Measurements from ENCODE around the gene MGAT5B.

MGAT5B gene

GRCh38 chr17:76986365-76986764 is 118.2 kb downstream of the MGAT5B start:
- DNase-seq, result no peak

DNA sequence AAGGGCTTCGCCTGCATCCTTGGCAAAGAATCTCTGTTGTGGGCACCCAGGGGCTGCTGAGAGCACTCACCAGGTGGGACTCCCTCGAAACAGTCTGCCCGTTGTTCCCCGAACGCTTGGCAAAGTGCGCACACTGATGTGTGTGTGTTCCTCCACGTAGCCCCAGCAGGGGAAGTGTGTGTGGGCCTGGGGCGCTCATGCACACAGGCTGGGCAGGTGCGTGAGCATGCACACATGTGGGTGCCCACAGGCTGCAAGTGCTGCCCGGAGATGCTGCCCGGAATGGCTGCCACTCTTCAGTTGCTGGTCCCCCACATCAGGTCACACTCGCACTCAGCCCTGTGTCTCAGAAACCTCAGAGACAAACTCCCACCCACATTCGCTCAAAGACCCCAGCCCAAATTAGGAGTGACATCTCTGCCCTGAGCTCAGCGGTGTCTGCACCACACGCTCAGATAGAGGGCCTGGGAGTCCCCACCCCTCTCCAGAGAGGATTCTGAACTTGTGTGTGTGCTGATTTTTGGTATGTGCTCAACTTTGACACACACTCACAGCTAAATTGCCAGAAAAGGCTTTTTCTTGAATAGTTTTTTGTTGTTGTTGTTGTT is 119.4 kb downstream of the MGAT5B start:
- no peak for DNase-seq

DNA sequence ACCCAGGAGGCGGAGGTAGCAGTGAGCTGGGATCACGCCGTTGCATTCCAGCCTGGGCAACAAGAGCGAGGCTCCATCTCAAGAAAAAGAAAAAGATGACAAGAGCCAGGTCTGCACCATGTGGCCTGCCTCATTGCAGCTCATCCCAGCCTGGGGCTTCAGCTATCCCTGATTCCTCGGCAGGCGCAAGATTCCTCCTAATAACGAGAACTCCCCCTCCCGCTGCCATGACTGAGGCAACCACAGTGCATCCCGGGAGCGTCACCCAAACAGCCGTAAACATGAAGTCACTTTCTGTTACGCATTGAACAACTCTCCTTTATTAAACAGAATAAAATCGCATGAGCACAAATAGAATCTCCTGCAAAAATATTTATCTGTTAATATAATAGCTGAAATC is 120.6 kb downstream of the MGAT5B start:
- no peak for DNase-seq

DNA sequence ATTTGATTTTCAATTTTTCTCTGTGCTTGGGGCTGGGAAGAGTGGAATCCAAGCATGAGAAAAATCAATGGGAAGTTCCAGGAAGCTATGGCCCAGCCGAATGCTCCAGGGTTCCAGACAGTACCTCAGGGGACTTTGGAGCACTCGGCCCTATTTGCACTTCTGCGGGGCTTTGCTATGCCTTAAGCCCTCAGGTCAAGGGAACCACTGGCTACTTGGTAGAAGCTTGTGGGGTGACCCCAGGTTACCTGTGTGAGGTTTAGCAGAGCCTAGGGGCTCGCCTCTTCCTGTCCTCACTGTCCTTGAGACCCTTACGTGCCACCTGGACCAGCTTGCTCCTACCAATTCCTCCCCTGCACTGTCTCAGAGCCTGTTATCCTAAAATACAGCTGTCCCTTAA is 121.3 kb downstream of the MGAT5B start:
- no peak for DNase-seq

- DNase-seq, result no peak
Measured at GRCh38 chr17:76992891-76993290, 124.7 kb downstream of the MGAT5B start.

DNA sequence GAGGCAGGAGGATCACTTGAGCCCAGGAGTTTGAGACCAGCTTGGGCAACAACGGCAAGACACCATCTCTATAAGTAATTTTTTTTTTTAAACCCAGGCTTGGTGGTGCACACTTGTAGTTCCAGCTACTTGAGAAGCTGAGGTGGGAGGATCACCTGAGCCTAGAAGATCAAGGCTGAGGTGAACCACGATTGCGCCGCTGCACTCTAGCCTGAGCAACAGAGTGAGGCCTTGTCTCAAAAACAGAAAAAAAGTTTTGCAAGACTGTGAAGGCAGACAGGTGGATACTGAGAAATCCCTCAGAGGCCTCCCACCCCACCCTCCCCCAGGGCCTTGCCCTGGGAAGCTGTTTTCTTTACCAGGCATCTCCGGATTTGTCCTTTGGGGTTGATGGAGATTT is 125.4 kb downstream of the MGAT5B start:
- no peak for DNase-seq

DNA sequence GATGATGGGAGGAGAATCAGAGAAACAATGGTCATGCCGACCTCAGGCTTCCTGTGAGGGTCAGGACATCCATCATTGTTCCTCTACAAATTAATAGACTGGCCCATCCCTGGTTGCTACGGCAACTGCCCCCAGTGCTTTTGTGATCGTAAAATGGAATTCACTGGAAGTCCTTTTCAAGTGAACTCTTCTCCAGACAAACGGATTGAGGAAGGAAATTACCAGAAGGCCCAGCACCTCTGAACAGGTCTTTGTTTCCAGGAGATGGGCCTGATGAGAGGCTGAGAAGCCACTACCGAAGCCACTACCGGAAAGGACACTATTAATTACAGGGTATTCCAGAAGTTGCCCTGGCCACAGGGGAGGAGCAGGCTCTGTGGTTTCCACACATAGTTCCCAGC is 126.0 kb downstream of the MGAT5B start:
- no peak for DNase-seq

DNA sequence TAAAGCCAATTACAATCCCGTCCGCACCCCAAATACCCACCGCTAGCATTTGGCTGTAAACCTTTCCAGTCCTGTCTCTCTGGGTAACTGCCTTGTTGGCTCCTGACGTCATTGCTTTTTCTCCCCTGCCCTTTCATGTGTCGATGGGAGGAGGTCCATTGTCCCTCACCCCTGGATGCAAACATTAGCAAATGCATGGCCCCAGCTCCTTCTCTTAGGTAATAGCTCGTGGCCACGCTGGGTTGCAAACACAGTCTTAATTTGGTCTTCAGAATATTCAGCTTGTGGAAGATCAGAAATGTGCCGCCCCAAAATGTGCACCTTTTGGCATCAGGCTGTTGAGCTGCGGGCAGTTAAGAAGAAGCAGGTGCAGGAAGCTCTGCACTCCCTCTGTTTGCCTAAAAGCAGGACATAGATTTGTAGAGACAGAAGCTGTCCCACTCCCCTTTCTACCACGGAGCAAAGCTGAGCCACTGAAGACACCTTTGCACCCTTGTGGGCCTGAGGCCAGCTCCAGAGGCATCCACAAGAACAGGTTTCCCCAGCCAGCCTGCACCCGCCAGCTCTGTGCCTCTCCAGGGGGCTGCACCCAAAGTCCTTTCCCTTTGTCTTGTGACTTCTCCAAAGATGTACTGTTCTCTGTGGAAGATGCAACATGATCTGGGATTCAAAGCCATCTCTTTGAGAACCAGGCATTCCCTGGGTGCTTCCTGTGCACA is 127.3 kb downstream of the MGAT5B start:
- no peak for DNase-seq

- no peak for DNase-seq
Measured at GRCh38 chr17:76996741-76997694, 128.8 kb downstream of the MGAT5B start.

DNA sequence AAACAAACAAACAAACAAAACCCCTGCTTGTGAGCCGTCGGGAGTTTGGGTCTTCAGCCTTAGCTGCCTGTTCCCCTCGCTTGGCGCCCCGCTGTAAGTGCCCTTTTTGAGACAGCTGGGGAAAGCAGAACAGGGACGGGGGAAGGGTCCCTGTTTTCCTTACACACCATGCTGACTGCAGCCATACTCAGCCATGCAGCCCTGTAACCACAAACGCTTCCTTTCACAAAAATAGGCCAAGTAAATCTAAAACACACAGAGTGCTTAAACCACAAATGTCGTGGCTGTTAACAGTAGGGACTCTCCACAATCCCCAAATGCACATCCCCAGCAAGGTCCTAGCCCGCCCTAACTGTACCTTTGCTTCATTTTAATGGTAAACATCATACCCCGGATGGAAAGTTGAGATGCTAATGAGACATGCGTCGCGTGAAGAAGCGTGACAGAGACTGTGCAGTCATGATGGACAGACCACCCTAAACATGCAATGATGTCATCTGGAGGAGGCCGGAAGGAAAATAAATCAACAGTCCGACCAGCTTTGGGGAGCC is 129.9 kb downstream of the MGAT5B start:
- DNase-seq, result no peak

DNA sequence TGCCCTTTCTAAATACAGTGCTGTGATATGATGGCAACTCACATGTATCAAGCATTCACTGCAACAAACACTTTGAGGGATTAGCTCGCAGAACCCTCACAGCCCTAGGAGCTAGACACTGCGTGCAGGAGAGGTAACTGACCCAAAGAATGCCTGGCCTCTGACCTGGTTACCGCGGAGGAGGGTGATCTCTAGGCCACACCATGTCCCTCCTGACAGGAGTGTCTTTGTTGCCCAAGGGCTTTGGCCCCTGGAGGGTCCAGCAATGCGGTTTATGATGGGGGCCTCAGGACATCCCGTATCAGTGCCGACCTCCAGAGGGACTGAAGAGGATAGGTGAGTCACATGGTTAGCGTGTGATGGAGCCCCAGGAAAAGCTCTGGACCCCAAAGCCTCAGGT is 130.6 kb downstream of the MGAT5B start:
- DNase-seq, result no peak

Data from HCEC 1CT (cell line).